H1 (cell line): Measurements from ENCODE around the gene PBX1. TPM values are rescaled to one million over a fixed set of nuclear protein-coding genes. Genes with fewer than 3 reads are reported as not detected.

Experiments
- FOSL1 ChIP-seq: IDR thresholded peaks from 2 replicates; pipeline ENCODE4 v1.6.1; 2011; ENCODE audit warnings: mild to moderate bottlenecking, low read depth, low read length, moderate library complexity; ENCODE audit not compliant: insufficient read depth
- RAD21 ChIP-seq, 2 experiments: IDR thresholded peaks in 1 of 2; conservative IDR thresholded peaks in 1 of 2; 2 replicates each; pipeline ENCODE4 v1.6.1; 2011; ENCODE audit warnings: low read depth in 2 of 2, low read length in 2 of 2, improper control_type of control experiment in 1 of 2, inconsistent platforms in 1 of 2, mild to moderate bottlenecking in 1 of 2, moderate library complexity in 1 of 2
- polyA plus RNA-seq, 7 experiments: library from polyadenylated mRNA; depleted of rRNA in 3 of 7; stranded (reverse) in 5 of 7; unstranded in 2 of 7; fragments of >200 nt in 5 of 7; fragments of 200-250 nt in 2 of 7; gene quantifications; 1 replicate in 5 of 7; 2 replicates in 1 of 7; 4 replicates in 1 of 7; pipeline versions ENCODE4 v1.2.1 to v1.2.3, GENCODE V29; 2011 to 2013; ENCODE audit warnings: missing spikeins in 2 of 7, mixed read lengths in 2 of 7
- total RNA-seq: library from RNA; stranded (reverse); fragmentation: NEBNext Ultra II Directional; extraction: Animal tissue kit (Norgen Biotek cat#: 25700); gene quantifications from 2 replicates; pipeline ENCODE4 v1.2.1, GENCODE V29; 2021

Gene PBX1
- total and polyA plus RNA-seq, 2 of the 8 experiments (the other 6 are each of a cell fraction or from before 2014, with no cell fraction given), result 87.4 to 124 TPM

GRCh38 chr1:164707868-164708331 lies 148.9 kb downstream of the PBX1 start (continued):
- TF ChIP-seq FOSL1 (no peak), RAD21 (IDR thresholded peaks at IDR 0.05 in 1 of 2, conservative IDR thresholded peaks at IDR 0.05 in 1 of 2; ENCODE audit: low read depth in 2 of 2, low read length in 2 of 2) (no peak)
